Neutrophil (primary cell): ENCODE results near the gene PTDSS2.

ENCODE experiments used
- H3K27ac ChIP-seq: fragments of 200-600 bp; sonication (generic); 2 replicates; pipeline ENCODE4 v1.5.1; 2016; ENCODE audit warnings: mild to moderate bottlenecking, moderate library complexity
- H3K27me3 ChIP-seq: fragments of 200-600 bp; sonication (generic); 2 replicates; pipeline ENCODE4 v1.6.0; 2016; ENCODE audit warnings: mild to moderate bottlenecking
- H3K36me3 ChIP-seq: fragments of 200-600 bp; sonication (generic); 2 replicates; pipeline ENCODE4 v1.5.1; 2017
- H3K4me1 ChIP-seq, 2 experiments: fragments of 200-600 bp in 1 of 2; sonication (generic) in 1 of 2; 1 replicate in 1 of 2; 2 replicates in 1 of 2; pipeline versions ENCODE4 v1.5.1 to v1.6.1; 2013 to 2016; ENCODE audit warnings: low read depth in 1 of 2, low read length in 1 of 2, mild to moderate bottlenecking in 1 of 2, moderate library complexity in 1 of 2; ENCODE audit not compliant: control insufficient read depth in 1 of 2, insufficient read depth in 1 of 2
- H3K4me3 ChIP-seq, 2 experiments: fragments of 200-600 bp in 1 of 2; sonication (generic) in 1 of 2; 1 replicate in 1 of 2; 2 replicates in 1 of 2; pipeline ENCODE4 v1.5.1; 2013 to 2016; ENCODE audit warnings: low read depth in 1 of 2, low read length in 1 of 2, mild to moderate bottlenecking in 1 of 2, moderate library complexity in 1 of 2
- H3K9me3 ChIP-seq: fragments of 200-600 bp; sonication (generic); 2 replicates; pipeline ENCODE4 v1.5.1; 2016
- TF ChIP-seq, protein P1 (sequence below): fragments of 200-600 bp; sonication (generic); IDR thresholded peaks from 2 replicates; pipeline ENCODE4 v1.5.1; 2016; ENCODE audit warnings: antibody characterized with exemption

The PTDSS2 gene

GRCh38 chr11:537622-538430, 87.7 kb downstream of the PTDSS2 start:
- H3K27me3 ChIP-seq, result peaks cover 64% of the 10 kb centered on the region

DNA sequence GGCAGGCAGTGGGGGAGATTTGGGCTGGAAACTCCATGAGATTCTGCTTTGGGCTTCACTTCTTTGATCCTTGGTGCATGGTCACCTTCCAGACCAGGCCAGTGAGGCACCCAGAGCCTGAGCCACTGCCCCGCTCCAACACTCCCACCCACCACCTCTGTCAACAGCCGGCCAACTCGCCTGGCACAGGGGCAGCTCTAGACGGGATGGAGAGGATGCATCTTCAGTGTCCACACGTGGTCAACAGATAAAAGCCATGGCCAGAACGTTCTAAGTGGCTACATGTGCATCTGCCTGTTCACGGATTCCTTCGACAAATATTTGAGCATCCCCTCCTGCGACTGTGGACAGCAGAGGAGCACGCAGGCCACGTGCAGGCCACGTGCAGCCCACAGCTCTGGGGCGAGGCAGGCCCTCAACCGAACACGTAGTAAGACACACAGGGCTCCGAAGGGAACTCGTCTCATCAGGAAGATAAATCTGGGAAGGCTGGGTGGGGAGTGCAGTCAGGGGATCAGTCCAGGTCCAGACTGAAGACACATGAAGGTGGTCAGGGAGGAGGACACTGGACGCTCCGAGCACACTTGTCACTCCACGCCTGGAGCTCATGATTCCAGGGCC, 88.5 kb downstream of the PTDSS2 start:
- peaks cover 64% of the 10 kb centered on the region for H3K27me3 ChIP-seq
- TF ChIP-seq, protein P1, sequence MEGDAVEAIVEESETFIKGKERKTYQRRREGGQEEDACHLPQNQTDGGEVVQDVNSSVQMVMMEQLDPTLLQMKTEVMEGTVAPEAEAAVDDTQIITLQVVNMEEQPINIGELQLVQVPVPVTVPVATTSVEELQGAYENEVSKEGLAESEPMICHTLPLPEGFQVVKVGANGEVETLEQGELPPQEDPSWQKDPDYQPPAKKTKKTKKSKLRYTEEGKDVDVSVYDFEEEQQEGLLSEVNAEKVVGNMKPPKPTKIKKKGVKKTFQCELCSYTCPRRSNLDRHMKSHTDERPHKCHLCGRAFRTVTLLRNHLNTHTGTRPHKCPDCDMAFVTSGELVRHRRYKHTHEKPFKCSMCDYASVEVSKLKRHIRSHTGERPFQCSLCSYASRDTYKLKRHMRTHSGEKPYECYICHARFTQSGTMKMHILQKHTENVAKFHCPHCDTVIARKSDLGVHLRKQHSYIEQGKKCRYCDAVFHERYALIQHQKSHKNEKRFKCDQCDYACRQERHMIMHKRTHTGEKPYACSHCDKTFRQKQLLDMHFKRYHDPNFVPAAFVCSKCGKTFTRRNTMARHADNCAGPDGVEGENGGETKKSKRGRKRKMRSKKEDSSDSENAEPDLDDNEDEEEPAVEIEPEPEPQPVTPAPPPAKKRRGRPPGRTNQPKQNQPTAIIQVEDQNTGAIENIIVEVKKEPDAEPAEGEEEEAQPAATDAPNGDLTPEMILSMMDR, result no peak
- H3K36me3 ChIP-seq, result no peaks in the 10 kb centered on the region
- peaks cover 30 to 31% of the 10 kb centered on the region in 2 experiments for H3K4me1 ChIP-seq
- no peak overlapping the region for H3K4me3 ChIP-seq
- H3K9me3 ChIP-seq, result no peaks in the 10 kb centered on the region
- no peak overlapping the region for H3K27ac ChIP-seq

More at GRCh38 chr11:537622-538430, 87.7 kb downstream of the PTDSS2 start:
- no peaks in the 10 kb centered on the region for H3K9me3 ChIP-seq
- TF ChIP-seq, protein P1, result no peak
- H3K4me3 ChIP-seq, result peak overlapping the region; percentile 71 to 87
- H3K4me1 ChIP-seq, result peaks cover 30 to 31% of the 10 kb centered on the region in 2 experiments
- H3K36me3 ChIP-seq, result peaks cover 5% of the 10 kb centered on the region
- H3K27ac ChIP-seq, result no peak overlapping the region

- Histone ChIP-seq H3K9me3 (no peaks in the 10 kb centered on the region), H3K27me3 (peaks cover 53% of the 10 kb centered on the region), H3K27ac (no peak overlapping the region), H3K4me1 (peaks cover 22 to 24% of the 10 kb centered on the region in 2 experiments), H3K36me3 (no peaks in the 10 kb centered on the region), H3K4me3 (no peak overlapping the region)
- TF ChIP-seq, protein P1, result no peak
These were observed 89.9 kb downstream of the PTDSS2 start for GRCh38 chr11:539971-540481.
